ENCODE data around the gene SH2D7.

SH2D7 gene

DNA sequence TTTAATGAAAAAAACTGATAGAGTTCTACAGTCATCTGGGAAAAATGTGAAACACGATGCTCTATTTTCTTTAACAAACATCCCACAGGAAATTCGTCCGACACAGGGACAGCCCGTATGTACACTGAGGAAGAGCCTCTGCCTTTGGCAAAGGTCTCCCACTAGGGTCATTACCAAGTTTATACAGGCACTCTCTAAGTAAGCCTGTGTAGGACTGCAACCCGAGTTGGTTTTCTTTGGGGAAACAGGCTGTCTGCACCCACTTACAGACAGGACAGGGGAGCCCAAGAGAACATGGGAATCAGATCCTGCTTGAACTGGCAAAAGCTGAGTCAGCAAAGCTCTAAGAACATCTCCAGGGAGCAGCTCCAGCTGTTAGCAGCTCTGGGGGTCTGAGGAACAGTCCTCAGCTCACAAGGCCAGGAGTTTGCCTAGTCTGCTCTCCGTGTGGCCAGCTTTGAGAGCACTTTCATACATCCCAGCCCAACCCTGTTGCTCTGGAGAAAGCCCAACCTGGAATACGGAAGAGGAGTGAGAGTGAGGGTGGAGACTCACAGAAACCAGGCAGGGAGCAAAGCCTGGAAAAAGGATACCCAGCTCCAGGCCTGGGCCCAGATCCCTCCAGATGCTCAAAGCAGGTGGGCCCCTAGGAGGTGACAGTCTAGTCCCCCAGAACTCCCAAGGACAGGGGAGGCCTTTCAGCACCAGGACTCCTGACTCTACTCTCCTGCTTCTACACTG lies 16.7 kb upstream of the SH2D7 start:
- DNase-seq (ENCODE audit: extremely low spot score): no peak
- ChIA-PET CTCF (interaction anchor here (0.8 to 1.5 kb wide), 5 partner anchors 8 to 116 kb away, joined by 3 to 5 read pairs (median 4); no protein-coding TSS in a partner anchor), POLR2A (no interaction called here)
- TF ChIP-seq, protein P1, sequence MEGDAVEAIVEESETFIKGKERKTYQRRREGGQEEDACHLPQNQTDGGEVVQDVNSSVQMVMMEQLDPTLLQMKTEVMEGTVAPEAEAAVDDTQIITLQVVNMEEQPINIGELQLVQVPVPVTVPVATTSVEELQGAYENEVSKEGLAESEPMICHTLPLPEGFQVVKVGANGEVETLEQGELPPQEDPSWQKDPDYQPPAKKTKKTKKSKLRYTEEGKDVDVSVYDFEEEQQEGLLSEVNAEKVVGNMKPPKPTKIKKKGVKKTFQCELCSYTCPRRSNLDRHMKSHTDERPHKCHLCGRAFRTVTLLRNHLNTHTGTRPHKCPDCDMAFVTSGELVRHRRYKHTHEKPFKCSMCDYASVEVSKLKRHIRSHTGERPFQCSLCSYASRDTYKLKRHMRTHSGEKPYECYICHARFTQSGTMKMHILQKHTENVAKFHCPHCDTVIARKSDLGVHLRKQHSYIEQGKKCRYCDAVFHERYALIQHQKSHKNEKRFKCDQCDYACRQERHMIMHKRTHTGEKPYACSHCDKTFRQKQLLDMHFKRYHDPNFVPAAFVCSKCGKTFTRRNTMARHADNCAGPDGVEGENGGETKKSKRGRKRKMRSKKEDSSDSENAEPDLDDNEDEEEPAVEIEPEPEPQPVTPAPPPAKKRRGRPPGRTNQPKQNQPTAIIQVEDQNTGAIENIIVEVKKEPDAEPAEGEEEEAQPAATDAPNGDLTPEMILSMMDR (IDR thresholded peaks at IDR 0.05; ENCODE audit: control extremely low read depth, extremely low read depth, low read depth, missing control alignments): no peak

DNA sequence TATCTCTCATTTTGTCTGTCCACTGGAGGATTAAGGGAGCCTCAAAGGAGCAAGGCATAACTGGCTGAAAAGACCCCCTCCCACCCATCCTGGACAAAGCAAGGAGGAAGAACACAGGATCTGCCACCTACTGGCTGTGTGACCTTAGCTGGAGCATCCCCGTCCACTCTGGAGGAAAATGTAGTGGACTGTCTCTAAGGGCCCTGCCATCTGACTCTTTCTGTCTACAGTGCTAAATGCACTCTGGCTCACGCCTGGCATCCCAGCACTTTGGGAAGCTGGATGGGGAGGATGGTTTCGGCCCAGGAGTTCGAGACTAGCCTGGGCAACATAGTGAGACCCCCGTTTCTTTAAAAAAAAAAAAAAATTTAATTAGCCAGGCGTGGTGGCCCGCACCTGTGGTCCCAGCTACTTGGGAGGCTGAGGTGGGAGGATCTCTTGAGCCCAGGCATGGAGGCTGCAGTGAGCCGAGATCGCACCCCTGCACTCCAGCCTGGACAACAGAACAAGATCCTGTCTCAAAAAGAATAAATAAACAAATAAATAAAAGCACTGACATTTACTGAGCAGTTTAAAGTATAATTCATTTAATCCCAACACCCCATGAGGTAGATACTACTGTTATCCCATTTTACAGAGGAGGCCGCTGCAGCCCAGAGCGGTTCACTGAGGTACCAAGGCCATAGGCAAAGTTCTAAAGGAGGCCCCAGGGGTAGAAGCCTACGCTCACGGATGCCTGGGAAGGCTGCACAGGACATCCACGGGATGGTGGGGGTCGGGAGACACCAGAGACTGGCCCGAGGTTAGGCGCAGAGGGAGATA lies 15.9 kb upstream of the SH2D7 start:
- ChIA-PET POLR2A (no interaction called here), CTCF (interaction anchor here (0.8 to 1.5 kb wide), 5 partner anchors 9 to 117 kb away, joined by 3 to 5 read pairs (median 4); no protein-coding TSS in a partner anchor)
- TF ChIP-seq, protein P1 (IDR thresholded peaks at IDR 0.05; ENCODE audit: control extremely low read depth, extremely low read depth, low read depth, missing control alignments): peak; percentile 27
- DNase-seq (ENCODE audit: extremely low spot score): no peak

DNA sequence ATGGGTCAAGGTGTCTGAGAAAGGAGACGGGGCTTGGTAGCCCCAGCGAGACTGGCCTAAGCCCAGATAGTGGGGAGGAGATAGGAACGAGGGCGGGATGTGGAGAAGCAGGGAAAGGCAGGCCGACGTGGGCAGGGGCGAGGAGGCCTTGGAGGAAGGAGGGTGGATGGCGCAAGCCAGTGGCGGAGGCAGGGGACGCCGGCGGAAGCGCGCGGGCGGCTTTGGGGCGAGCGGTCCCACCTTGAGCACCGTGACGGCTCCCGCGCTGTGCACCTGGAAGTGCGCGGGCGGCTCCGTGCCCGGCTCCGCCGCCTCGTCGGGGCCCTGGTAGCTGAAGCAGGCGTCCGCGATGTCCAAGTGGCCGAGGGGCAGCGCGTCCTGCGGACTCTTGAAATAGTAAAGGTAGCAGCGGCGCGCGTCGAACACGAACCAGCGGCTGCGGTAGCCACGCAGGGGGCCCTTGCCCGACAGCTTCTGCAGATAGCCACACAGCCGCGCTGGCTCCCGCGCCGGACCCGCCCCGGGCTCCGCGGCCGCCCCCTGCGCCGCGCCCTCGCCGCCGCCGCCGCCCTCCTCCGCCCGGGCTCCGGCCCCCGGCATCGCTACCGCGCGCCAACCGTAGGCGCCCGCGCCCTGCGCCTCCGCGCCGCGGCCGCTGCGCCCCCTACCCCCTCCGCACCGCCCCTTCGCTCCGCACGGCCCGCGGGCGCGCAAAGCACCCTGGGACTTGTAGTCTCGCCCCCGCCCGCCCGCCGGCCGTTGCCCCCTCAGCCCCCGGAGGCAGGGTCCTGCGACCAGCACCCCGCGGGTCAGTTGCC lies 15.1 kb upstream of the SH2D7 start, which contains the start of gene TBC1D2B:
Gene TBC1D2B, minus strand, starts transcription at position 659 of the 818 bp plus-strand sequence. Its CDS starts 59 bp downstream, at position 600.
- peak; percentile 83 for DNase-seq (ENCODE audit: extremely low spot score)
- POLR2A ChIA-PET: no interaction called here
- TF ChIP-seq, protein P1 (IDR thresholded peaks at IDR 0.05; ENCODE audit: control extremely low read depth, extremely low read depth, low read depth, missing control alignments): no peak
- CTCF ChIA-PET: interaction anchor here (0.9 to 1.4 kb wide), 4 partner anchors 10 to 62 kb away, joined by 3 to 5 read pairs (median 3); no protein-coding TSS in a partner anchor

DNA sequence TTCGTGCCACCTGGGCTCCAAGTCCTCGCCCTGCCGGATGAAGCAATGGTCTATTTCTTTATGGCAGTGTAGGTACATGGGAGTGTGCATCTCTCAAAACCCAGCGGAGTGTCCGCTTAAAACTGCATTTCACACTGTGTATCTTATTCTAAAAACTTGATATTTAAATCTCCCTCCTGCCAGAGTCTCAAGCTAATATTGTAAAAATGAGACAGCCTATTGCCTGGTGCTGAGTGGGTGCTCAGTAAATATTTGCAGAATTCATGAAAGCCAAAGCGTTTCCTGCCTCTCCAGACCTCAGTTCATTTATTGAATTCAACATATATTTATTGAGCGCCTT lies 14.5 kb upstream of the SH2D7 start:
- ChIA-PET CTCF (interaction anchor here (0.9 to 1.3 kb wide), 4 partner anchors 9 to 62 kb away, joined by 3 to 4 read pairs (median 3); no protein-coding TSS in a partner anchor), POLR2A (no interaction called here)
- no peak for DNase-seq (ENCODE audit: extremely low spot score)
- TF ChIP-seq, protein P1 (IDR thresholded peaks at IDR 0.05; ENCODE audit: control extremely low read depth, extremely low read depth, low read depth, missing control alignments): no peak

DNA sequence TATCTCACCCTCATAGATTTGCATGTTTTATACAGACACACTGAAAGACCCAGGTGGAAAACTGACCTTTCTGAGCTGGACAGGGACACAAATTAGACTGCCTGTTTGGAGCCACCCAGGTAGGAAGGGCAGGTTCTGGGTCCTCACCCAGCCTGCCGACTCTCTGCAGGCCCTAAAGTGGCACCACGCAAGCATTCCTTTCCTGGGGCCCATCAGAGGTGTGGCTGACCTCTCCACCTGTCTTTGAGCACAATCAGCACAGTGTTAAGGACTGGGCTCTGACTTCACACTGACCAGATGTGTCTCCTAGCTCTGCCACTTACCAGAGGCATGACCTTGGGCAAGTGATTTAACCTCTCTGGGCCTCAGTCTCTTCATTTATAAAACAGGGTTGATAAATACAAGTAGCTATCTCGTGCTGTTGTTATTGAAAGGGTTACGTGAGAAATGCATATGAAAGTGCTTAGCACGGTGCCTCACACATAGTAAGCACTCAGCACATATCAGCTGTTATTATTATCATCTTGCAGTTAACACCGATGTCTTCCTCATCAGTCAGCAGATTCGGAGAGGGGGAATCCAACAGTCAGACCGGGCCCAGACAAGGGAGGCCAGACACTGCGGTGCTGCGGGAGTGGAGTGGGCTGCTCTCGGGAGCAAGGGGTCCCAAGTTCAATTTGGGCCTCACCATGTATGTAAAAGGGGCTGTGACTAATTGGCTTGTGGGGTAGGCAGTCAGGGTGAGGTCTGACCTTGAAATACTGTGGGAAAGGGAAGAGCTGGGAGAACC lies 12.9 kb upstream of the SH2D7 start:
- CTCF ChIA-PET: interaction anchor here (1.0 to 1.6 kb wide), 5 partner anchors 9 to 116 kb away, joined by 3 to 6 read pairs (median 4); no protein-coding TSS in a partner anchor
- POLR2A ChIA-PET: no interaction called here
- TF ChIP-seq, protein P1 (IDR thresholded peaks at IDR 0.05; ENCODE audit: control extremely low read depth, extremely low read depth, low read depth, missing control alignments): no peak
- no peak for DNase-seq (ENCODE audit: extremely low spot score)

All from GM10248 (cell line).